GM19395 (cell line): ENCODE results near the gene CEP162.
A peak's percentile ranks its signal among the peaks of the same experiment; 100 is the strongest.
"Not testable (repeated sequence)": the region's sequence is repeated elsewhere in the genome, so short reads cannot be mapped to it uniquely, and the experiment has no call there.

Experiments
- ATAC-seq: cut with Tn5 transposase; IDR thresholded peaks from one replicate; pipeline ENCODE4 v1.9.1; 2021; ENCODE audit warnings: mild to moderate bottlenecking, moderate library complexity; ENCODE audit not compliant: unreplicated experiment

CEP162 gene

DNA sequence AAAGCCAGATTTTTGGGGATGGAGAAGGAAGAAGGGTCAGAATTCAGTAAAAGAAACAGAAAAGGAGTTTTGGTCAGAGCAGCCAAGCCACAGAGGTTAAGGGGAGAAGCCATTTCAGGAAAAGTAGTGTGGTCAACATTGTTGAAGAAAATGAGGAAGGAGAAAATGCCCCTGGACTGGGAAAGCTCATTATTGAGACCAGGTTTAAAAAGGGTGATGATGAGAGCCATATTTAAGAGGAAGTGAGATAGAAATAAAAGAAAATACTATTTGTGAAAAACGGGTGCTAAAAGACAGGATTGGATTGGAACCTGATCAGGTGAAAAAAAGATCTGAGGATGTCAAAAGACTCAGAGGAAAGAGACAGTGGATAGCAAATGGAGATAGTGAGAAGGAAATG lies 75.8 kb downstream of the CEP162 start:
- ATAC-seq, result no peak

DNA sequence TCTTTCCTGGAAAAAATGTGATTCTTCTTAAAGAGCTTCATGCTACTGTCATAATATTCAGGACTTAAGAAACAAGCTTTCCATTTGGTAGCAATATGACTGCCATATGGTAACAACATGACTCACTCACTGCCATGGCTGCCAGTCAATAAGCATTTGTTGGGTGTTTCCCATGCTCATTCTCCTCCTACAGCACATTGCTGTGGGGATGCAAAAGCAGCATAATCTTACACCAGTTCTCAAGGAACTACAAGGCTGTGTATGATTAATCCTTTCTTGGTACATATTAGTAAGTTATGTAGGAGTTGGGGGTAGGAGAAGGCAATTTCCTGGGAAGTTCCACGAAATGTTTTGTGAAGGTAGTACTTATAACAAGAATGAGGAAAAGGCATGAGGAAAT lies 76.7 kb downstream of the CEP162 start:
- peak; percentile 83 for ATAC-seq

- no peak for ATAC-seq
Measured at GRCh38 chr6:84141521-84141920, 85.9 kb downstream of the CEP162 start.

- no peak for ATAC-seq
Measured at GRCh38 chr6:84139311-84139710, 88.1 kb downstream of the CEP162 start.

DNA sequence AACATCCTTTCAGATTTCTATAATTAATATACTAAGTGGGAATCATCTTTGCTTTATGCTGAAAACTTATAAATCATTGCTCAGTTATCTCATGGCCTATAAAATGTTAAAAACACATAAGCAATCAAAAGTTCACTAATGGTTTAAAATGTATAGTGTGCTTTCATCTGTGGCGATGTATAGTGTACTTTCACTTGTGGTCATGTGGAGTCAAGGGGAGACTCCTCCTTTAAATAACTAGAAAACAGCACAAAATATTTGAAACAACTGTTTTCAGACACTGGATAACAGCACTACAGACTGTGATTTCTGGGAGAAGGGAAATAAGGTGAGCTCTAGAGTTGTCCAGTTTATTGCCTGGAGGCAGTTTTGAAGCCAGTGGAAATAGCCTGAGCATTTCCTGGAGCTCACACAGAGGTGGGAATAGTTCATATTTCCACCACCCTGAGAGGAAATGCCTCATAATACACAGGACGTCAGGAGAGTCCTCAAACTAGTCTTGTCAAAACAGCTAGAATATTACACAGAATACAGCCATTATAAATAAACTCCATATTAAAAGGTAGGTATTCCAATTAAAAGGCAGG lies 89.4 kb downstream of the CEP162 start:
- no peak for ATAC-seq

- ATAC-seq, result no peak
Measured at GRCh38 chr6:84137051-84137375, 90.4 kb downstream of the CEP162 start.

GRCh38 chr6:84136364-84137050 lies 90.9 kb downstream of the CEP162 start:
- ATAC-seq, result no peak

GRCh38 chr6:84135291-84135690 lies 92.2 kb downstream of the CEP162 start:
- no peak for ATAC-seq

GRCh38 chr6:84133385-84133784 lies 94.1 kb downstream of the CEP162 start:
- not testable (repeated sequence) for ATAC-seq

GRCh38 chr6:84129588-84129987 lies 97.9 kb downstream of the CEP162 start:
- not testable (repeated sequence) for ATAC-seq

DNA sequence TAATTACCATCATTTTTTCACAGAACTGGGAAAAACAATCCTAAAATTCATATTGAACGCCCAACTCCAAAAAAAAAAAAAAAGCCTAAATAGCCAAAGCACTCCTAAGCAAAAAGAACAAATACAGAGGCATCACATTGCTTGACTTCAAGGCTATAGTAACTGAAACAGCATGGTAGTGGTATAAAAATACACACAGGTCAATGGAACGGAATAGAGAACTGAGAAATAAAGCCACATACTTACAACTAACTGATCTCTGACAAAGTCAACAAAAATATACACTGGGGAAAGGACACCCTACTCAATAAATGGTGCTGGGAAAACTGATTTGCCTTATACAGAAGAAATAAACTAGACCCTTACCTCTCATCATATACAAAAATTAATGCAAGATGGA lies 104.3 kb downstream of the CEP162 start:
- ATAC-seq, result peak; percentile 63

- ATAC-seq, result no peak
Measured at GRCh38 chr6:84119277-84119676, 108.2 kb downstream of the CEP162 start.

DNA sequence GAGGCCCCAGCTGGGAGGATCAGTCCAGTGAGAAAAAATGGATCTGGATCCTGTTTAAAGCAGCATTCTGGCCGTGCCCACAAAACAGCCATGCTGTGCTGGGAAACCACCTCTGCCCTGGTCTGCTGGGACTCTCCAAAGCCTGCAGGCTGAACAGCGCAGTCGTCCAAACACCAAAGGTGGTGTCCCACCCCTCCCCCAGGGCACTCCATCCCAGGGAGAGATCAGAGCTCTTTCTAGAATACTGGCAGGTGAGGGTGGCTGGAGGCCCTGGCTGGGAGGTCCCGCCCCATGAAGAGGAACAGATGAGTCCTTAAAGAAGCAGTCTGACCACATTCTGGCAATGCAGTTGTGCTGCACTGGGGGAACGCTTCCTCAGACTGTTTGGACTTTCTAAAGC lies 109.3 kb downstream of the CEP162 start:
- ATAC-seq, result no peak

GRCh38 chr6:84114933-84115594 lies 112.4 kb downstream of the CEP162 start:
- ATAC-seq, result not testable (repeated sequence)

- not testable (repeated sequence) for ATAC-seq
Measured at GRCh38 chr6:84111351-84111750, 116.1 kb downstream of the CEP162 start.

- no peak for ATAC-seq
Measured at GRCh38 chr6:84107495-84107894, 119.9 kb downstream of the CEP162 start.

DNA sequence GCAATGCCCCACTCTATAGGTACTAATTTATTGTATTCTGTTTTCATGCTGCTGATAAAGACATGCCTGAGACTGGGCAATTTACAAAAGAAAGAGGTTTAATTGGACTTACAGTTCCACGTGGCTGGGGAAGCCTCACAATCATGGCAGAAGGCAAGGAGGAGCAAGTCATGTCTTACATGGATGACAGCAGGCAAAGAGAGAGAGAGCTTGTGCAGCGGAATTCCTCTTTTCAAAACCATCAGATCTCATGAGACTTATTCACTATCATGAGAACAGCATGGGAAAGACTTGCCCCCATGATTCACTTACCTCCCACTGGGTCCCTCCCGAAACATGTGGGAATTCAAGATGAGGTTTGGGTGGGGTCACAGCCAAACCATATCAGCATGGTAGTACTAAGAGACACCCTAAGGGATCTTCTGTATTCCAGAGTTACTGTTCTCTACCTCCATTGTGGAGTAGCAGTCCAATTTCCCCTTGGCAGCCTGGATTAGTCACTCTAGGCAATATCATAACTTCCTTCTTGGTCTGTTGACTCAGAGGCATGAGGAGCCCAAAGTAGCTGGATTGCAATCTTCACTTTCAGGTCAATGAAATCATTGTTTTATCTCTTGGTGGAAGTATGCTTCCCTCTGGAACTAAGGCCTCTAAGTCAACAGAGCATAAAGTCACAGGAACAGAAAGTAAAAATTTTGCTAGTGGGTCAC lies 122.1 kb downstream of the CEP162 start:
- not testable (repeated sequence) for ATAC-seq

DNA sequence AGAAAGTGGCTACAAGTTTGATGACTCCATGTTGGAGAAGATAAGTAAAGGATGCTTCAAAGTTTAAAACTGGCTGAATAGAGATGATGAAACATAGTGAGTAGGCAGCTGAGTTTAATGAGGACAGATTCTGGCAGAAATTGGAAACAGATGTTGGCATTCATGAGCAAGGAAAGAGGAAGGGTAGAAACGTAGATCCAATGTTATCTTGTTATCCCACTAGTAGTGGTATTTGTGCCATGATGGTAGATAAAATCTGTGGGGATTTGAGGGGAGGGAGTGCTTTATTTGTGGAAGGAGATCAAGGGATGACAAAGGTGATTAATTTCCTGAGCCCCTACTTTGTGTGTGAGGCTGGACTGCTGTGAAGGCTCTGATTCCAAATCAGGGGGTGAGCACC lies 124.4 kb downstream of the CEP162 start:
- no peak for ATAC-seq

- no peak for ATAC-seq
Measured at GRCh38 chr6:84095156-84095555, 132.3 kb downstream of the CEP162 start.

GRCh38 chr6:84093441-84094435 lies 133.7 kb downstream of the CEP162 start:
- ATAC-seq, result peak; percentile 70

- ATAC-seq, result no peak
Measured at GRCh38 chr6:84089552-84089951, 137.9 kb downstream of the CEP162 start.
